HepG2 (cell line): ENCODE results near the gene AGMO. TPM values are rescaled to one million over a fixed set of nuclear protein-coding genes. Genes with fewer than 3 reads are reported as not detected.

Experiments used
- ATAC-seq: fragments of 200-7000 bp; cut with Tn5 transposase; 3 replicates; pipeline ENCODE4 v1.9.1; 2020; ENCODE audit warnings: mild to moderate bottlenecking, moderate library complexity
- BruUV-seq: library from RNA; stranded (reverse); fragments of 400-500 nt; replicated peaks from 2 replicates; lab custom pipeline; 2021; lab: Mats Ljungman, UMichigan
- CTCF ChIA-PET: fragments of 300-600 bp; formaldehyde crosslinking; extraction: SDS; loops from one replicate; lab custom pipeline; 2021; ENCODE audit warnings: low total read pairs, inconsistent platforms, low intra/inter-chr PET ratio; lab: Yijun Ruan, JAX
- POLR2A ChIA-PET: fragments of 350-600 bp; sonication (Branson Sonifier 250); formaldehyde crosslinking; loops from one replicate; lab custom pipeline; 2020; ENCODE audit warnings: antibody characterized with exemption, inconsistent platforms; lab: Yijun Ruan, JAX
- DNase-seq: peaks from one replicate; pipeline ENCODE4 v3.0.0-alpha.2; 2015; ENCODE audit warnings: low spot score
- FAIRE-seq: peaks from 3 replicates; lab custom pipeline; 2011; peaks lifted over from hg19 to GRCh38; lab: Jason Lieb, UNC
- H2AFZ ChIP-seq: one replicate; pipeline ENCODE4 v1.6.1; 2011; ENCODE audit warnings: low read length, inconsistent platforms
- H3K27ac ChIP-seq: fragments of 300-600 bp; 3 replicates; pipeline ENCODE4 v1.8.0; 2011; ENCODE audit warnings: mixed run types, mild to moderate bottlenecking, mixed read lengths, low read length, inconsistent platforms; ENCODE audit not compliant: insufficient read depth; ENCODE audit errors: extremely low read length
- H3K27me3 ChIP-seq, 2 experiments: fragments of 200-600 bp in 1 of 2; 2 replicates in 1 of 2; 3 replicates in 1 of 2; pipeline versions ENCODE4 v1.6.0 to v1.8.0; 2011; ENCODE audit warnings: low read length in 2 of 2, mild to moderate bottlenecking in 2 of 2, moderate library complexity in 2 of 2, inconsistent platforms in 1 of 2; ENCODE audit not compliant: insufficient read depth in 2 of 2, control insufficient read depth in 1 of 2
- H3K36me3 ChIP-seq, 2 experiments: fragments of 200-600 bp in 1 of 2; replicated peaks in 1 of 2; 2 replicates in 1 of 2; 3 replicates in 1 of 2; pipeline versions ENCODE4 v1.5.1 to v1.8.0; 2011; ENCODE audit warnings: low read length in 2 of 2, inconsistent platforms in 1 of 2; ENCODE audit not compliant: insufficient read depth in 2 of 2, control insufficient read depth in 1 of 2
- H3K4me1 ChIP-seq: 2 replicates; pipeline ENCODE4 v1.5.1; 2012; ENCODE audit warnings: low read length, inconsistent platforms; ENCODE audit not compliant: insufficient read depth
- H3K4me2 ChIP-seq: 2 replicates; pipeline ENCODE4 v1.6.0; 2011; ENCODE audit warnings: low read depth, low read length, inconsistent platforms
- H3K4me3 ChIP-seq, 3 experiments: fragments of 200-600 bp in 1 of 3; sonication (generic), shearing (Covaris generic) in 1 of 3; replicated peaks in 1 of 3; 2 replicates each; pipeline ENCODE4 v1.5.1; 2011 to 2016; ENCODE audit warnings: low read length in 3 of 3, inconsistent platforms in 2 of 3, low read depth in 2 of 3, mild to moderate bottlenecking in 2 of 3, control low read depth in 1 of 3, mixed read lengths in 1 of 3; ENCODE audit not compliant: insufficient read depth in 1 of 3
- H3K79me2 ChIP-seq: one replicate; pipeline ENCODE4 v1.6.1; 2011; ENCODE audit warnings: low read length, inconsistent platforms; ENCODE audit not compliant: insufficient read depth
- H3K9ac ChIP-seq: 2 replicates; pipeline ENCODE4 v1.6.0; 2011; ENCODE audit warnings: mild to moderate bottlenecking, low read depth, low read length, inconsistent platforms; ENCODE audit not compliant: insufficient read depth
- H3K9me3 ChIP-seq: 2 replicates; pipeline ENCODE4 v1.5.1; 2012; ENCODE audit warnings: mild to moderate bottlenecking, low read length
- H4K20me1 ChIP-seq: 2 replicates; pipeline ENCODE4 v1.6.0; 2011; ENCODE audit warnings: inconsistent platforms, mild to moderate bottlenecking, low read length, moderate library complexity; ENCODE audit not compliant: insufficient read depth
- EHMT2 ChIP-seq: fragments of 200-600 bp; sonication (generic); IDR thresholded peaks from 2 replicates; pipeline ENCODE4 v1.7.0; 2017; ENCODE audit warnings: antibody characterized with exemption, low read depth, low read length, borderline replicate concordance
- FOXO4 ChIP-seq: sonication (generic); formaldehyde crosslinking; conservative IDR thresholded peaks from 2 replicates; pipeline ENCODE4 v1.8.1; 2023; ENCODE audit warnings: missing genetic modification reagents
- MED13 ChIP-seq: sonication (generic); formaldehyde crosslinking; IDR thresholded peaks from 2 replicates; pipeline ENCODE4 v1.5.0; 2020; ENCODE audit warnings: missing genetic modification reagents
- NFIB ChIP-seq: sonication (generic); formaldehyde crosslinking; IDR thresholded peaks from 2 replicates; pipeline ENCODE4 v1.9.0; 2021; ENCODE audit warnings: missing genetic modification reagents, mild to moderate bottlenecking, borderline replicate concordance
- POGZ ChIP-seq: sonication (generic); formaldehyde crosslinking; IDR thresholded peaks from 2 replicates; pipeline ENCODE4 v1.4.0; 2020; ENCODE audit warnings: mild to moderate bottlenecking, missing genetic modification reagents
- SOX6 ChIP-seq, 2 experiments: fragments of 450-650 bp in 1 of 2; sonication (generic) in 1 of 2; formaldehyde crosslinking in 1 of 2; IDR thresholded peaks; 2 replicates each; pipeline versions ENCODE4 v1.4.0 to v1.6.1; 2017 to 2020; ENCODE audit warnings: antibody characterized with exemption in 1 of 2, mild to moderate bottlenecking in 1 of 2, missing genetic modification reagents in 1 of 2
- TFDP2 ChIP-seq: sonication (generic); formaldehyde crosslinking; IDR thresholded peaks from 2 replicates; pipeline ENCODE4 v1.4.0; 2020; ENCODE audit warnings: missing genetic modification reagents
- ZFP36L1 ChIP-seq: sonication (generic); formaldehyde crosslinking; IDR thresholded peaks from 2 replicates; pipeline ENCODE4 v1.8.0; 2022; ENCODE audit warnings: mild to moderate bottlenecking, missing genetic modification reagents, moderate library complexity
- ZNF17 ChIP-seq: sonication (generic); formaldehyde crosslinking; IDR thresholded peaks from 2 replicates; pipeline ENCODE4 v1.5.0; 2020; ENCODE audit warnings: mild to moderate bottlenecking, missing genetic modification reagents
- ZNF770 ChIP-seq: sonication (generic); formaldehyde crosslinking; IDR thresholded peaks from 2 replicates; pipeline ENCODE4 v1.5.0; 2020; ENCODE audit warnings: mild to moderate bottlenecking, missing genetic modification reagents
- WGBS: methylation state at CpG from one replicate; pipeline ENCODE4 v1.1.6; 2017; ENCODE audit warnings: low lambda C conversion rate; 5-methylcytosine and 5-hydroxymethylcytosine counted together
- in situ Hi-C: cut with HindIII; loops from 2 replicates; pipeline ENCODE4 v1.10.0; 2017; ENCODE audit warnings: low pct_unique_long_range_greater_than_20kb; ENCODE audit not compliant: extremely low pct_ligation_motif_present
- intact Hi-C: fragments of 100-400 bp; cut with micrococcal nuclease; formaldehyde crosslinking; loops from one replicate; pipeline ENCODE4 v1.10.0; 2022; ENCODE audit not compliant: unreplicated experiment
- polyA plus RNA-seq, 8 experiments: library from polyadenylated mRNA; depleted of rRNA in 3 of 8; stranded (reverse) in 7 of 8; unstranded in 1 of 8; fragments of >200 nt; fragmentation: Illumina TruSeq in 4 of 8; extraction: Trizol in 4 of 8; gene quantifications; 2 replicates each; pipeline versions ENCODE4 v1.2.1 to v1.2.3, GENCODE V29; 2011 to 2016; ENCODE audit warnings: low read depth in 4 of 8, missing spikeins in 1 of 8, mixed read lengths in 1 of 8; ENCODE audit not compliant: insufficient read depth in 1 of 8
- total RNA-seq, 5 experiments: library from RNA; depleted of rRNA; stranded (reverse); fragments of >200 nt; fragmentation: Illumina TruSeq; extraction: Trizol; gene quantifications; 2 replicates each; pipeline ENCODE4 v1.2.3, GENCODE V29; 2016; ENCODE audit warnings: low read depth in 1 of 5

Gene AGMO
- total and polyA plus RNA-seq, 2 of the 13 experiments (the other 11 are each of a cell fraction or from before 2014, with no cell fraction given) = 0.22 to 0.50 TPM

GRCh38 chr7:15317215-15317614, 244.6 kb downstream of the AGMO start:
- no peak for ATAC-seq
- TF ChIP-seq TFDP2 (CRISPR knock-in tag) = no peak
- no peak for TF ChIP-seq NFIB (CRISPR knock-in tag)
- no peak for TF ChIP-seq ZNF770 (CRISPR knock-in tag)
- no peak for TF ChIP-seq FOXO4 (CRISPR knock-in tag)
- TF ChIP-seq MED13 (CRISPR knock-in tag) = no peak
- no peak for TF ChIP-seq ZNF17 (CRISPR knock-in tag)
- no peak for TF ChIP-seq POGZ (CRISPR knock-in tag)
- no peak for TF ChIP-seq EHMT2
- TF ChIP-seq SOX6 (IDR thresholded peaks at IDR 0.05) = no peak
- no peak for TF ChIP-seq SOX6 (CRISPR knock-in tag; IDR thresholded peaks at IDR 0.05)
- TF ChIP-seq ZFP36L1 (CRISPR knock-in tag) = no peak
- TF ChIP-seq, all 625 proteins: peak for 0
- DNase-seq (no peak), FAIRE-seq (no peak)
- Histone ChIP-seq H4K20me1 (no peaks in the 10 kb centered on the region), H3K4me2 (no peak overlapping the region), H3K9ac (no peak overlapping the region), H3K27me3 (no peaks in the 10 kb centered on the region), H2AFZ (no peak overlapping the region), H3K4me1 (no peaks in the 10 kb centered on the region), H3K9me3 (peaks cover 43% of the 10 kb centered on the region), H3K36me3 (no peaks in the 10 kb centered on the region), H3K4me3 (no peak overlapping the region), H3K79me2 (no peaks in the 10 kb centered on the region), H3K27ac (no peak overlapping the region)
- in situ Hi-C loops = loop anchor here (25.0 kb wide), 2 partner anchors 395 to 745 kb away; no protein-coding TSS in a partner anchor
- ChIA-PET CTCF (no interaction called here), POLR2A (no interaction called here)
- intact Hi-C loops = no loop called here
- BruUV-seq = no TSS peak
- 39% methylated on average over 4 of the region's 4 CpGs for WGBS
